ENCODE data around the gene ARRDC5.
"Not testable (repeated sequence)": the region's sequence is repeated elsewhere in the genome, so short reads cannot be mapped to it uniquely, and the experiment has no call there.

The ARRDC5 gene

GRCh38 chr19:4896372-4896771, 6.3 kb downstream of the ARRDC5 start:
- Histone ChIP-seq H3K4me1 (ENCODE audit: insufficient read depth, insufficient read length) (peaks cover 10% of the 10 kb centered on the region), H3K36me3 (ENCODE audit: insufficient read depth, insufficient read length, low read length) (no peaks in the 10 kb centered on the region), H3K9ac (ENCODE audit: insufficient read length, low read depth) (no peak overlapping the region), H3K9me3 (ENCODE audit: insufficient read depth, low read length) (no peaks in the 10 kb centered on the region), H3K4me3 (ENCODE audit: insufficient read length, low read depth) (no peak overlapping the region), H3K27me3 (ENCODE audit: insufficient read depth, insufficient read length) (peaks cover 13% of the 10 kb centered on the region)
- DNase-seq (ENCODE audit: low read depth, low spot score): no peak
- TF ChIP-seq ZNF274 (IDR thresholded peaks at IDR 0.05; ENCODE audit: low read depth, low read length) (no peak), YY1 (IDR thresholded peaks at IDR 0.05; ENCODE audit: insufficient read depth, insufficient read length) (no peak), SUZ12 (IDR thresholded peaks at IDR 0.05; ENCODE audit: extremely low read depth, insufficient read depth, insufficient read length) (no peak)

DNA sequence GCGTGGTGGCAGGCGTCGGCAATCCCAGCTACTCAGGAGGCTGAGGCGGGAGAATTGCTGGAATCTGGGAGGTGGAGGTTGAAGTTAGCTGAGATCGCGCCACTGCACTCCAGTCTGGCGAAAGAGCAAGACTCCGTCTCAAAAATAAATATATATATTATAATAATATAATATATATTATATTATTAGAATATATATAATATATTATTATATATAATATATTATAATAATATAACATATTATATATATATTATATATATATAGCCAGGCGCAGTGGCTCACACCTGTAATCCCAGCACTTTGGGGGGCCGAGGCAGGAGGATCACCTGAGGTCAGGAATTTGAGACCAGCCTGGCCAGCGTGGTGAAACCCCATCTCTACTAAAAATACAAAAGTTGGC, 9.7 kb downstream of the ARRDC5 start:
- peaks cover 10% of the 10 kb centered on the region for H3K4me1 ChIP-seq (ENCODE audit: insufficient read depth, insufficient read length)
- H3K36me3 ChIP-seq (ENCODE audit: insufficient read depth, insufficient read length, low read length); H3K9ac ChIP-seq (ENCODE audit: insufficient read length, low read depth); H3K9me3 ChIP-seq (ENCODE audit: insufficient read depth, low read length); H3K4me3 ChIP-seq (ENCODE audit: insufficient read length, low read depth); DNase-seq (ENCODE audit: low read depth, low spot score): not testable (repeated sequence)
- H3K27me3 ChIP-seq (ENCODE audit: insufficient read depth, insufficient read length): peaks cover 20% of the 10 kb centered on the region

DNA sequence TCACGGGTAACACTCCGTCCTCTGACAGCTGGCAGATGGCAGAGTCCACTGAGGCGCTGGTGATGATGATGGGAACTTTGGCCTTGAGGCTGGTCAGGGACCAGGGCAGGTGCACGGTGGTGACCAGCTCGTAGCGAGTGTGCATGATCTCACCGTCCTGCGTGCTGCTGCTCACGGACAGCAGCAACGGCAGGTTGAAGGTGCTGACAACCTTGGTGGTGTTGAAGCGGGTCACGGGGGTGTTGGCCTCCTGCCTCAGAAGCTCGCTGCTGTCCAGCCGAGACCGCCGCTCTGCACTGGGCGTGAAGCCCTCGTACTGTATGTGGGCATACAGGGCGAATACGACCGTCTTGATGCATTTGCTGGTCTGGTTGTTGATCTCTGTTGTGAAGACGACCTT, 11.6 kb downstream of the ARRDC5 start:
- no peak for TF ChIP-seq ZNF274 (IDR thresholded peaks at IDR 0.05; ENCODE audit: low read depth, low read length)
- TF ChIP-seq SUZ12 (IDR thresholded peaks at IDR 0.05; ENCODE audit: extremely low read depth, insufficient read depth, insufficient read length): no peak
- no peak for TF ChIP-seq YY1 (IDR thresholded peaks at IDR 0.05; ENCODE audit: insufficient read depth, insufficient read length)

GRCh38 chr19:4889034-4889815, 13.5 kb downstream of the ARRDC5 start:
- DNase-seq (ENCODE audit: low read depth, low spot score): no peak
- H3K27me3 ChIP-seq (ENCODE audit: insufficient read depth, insufficient read length): peaks cover 10% of the 10 kb centered on the region
- no peaks in the 10 kb centered on the region for H3K9me3 ChIP-seq (ENCODE audit: insufficient read depth, low read length)
- no peaks in the 10 kb centered on the region for H3K4me1 ChIP-seq (ENCODE audit: insufficient read depth, insufficient read length)
- no peaks in the 10 kb centered on the region for H3K36me3 ChIP-seq (ENCODE audit: insufficient read depth, insufficient read length, low read length)
- H3K4me3 ChIP-seq (ENCODE audit: insufficient read length, low read depth): no peak overlapping the region
- TF ChIP-seq SUZ12 (IDR thresholded peaks at IDR 0.05; ENCODE audit: extremely low read depth, insufficient read depth, insufficient read length): no peak
- TF ChIP-seq ZNF274 (IDR thresholded peaks at IDR 0.05; ENCODE audit: low read depth, low read length): no peak
- no peak for TF ChIP-seq YY1 (IDR thresholded peaks at IDR 0.05; ENCODE audit: insufficient read depth, insufficient read length)
- no peak overlapping the region for H3K9ac ChIP-seq (ENCODE audit: insufficient read length, low read depth)

More for the DNA sequence above, 11.6 kb downstream of the ARRDC5 start:
- peaks cover 4% of the 10 kb centered on the region for H3K4me1 ChIP-seq (ENCODE audit: insufficient read depth, insufficient read length)
- H3K9ac ChIP-seq (ENCODE audit: insufficient read length, low read depth): no peak overlapping the region
- peaks cover 16% of the 10 kb centered on the region for H3K27me3 ChIP-seq (ENCODE audit: insufficient read depth, insufficient read length)
- no peaks in the 10 kb centered on the region for H3K9me3 ChIP-seq (ENCODE audit: insufficient read depth, low read length)
- no peaks in the 10 kb centered on the region for H3K36me3 ChIP-seq (ENCODE audit: insufficient read depth, insufficient read length, low read length)
- no peak overlapping the region for H3K4me3 ChIP-seq (ENCODE audit: insufficient read length, low read depth)
- DNase-seq (ENCODE audit: low read depth, low spot score): no peak

DNA sequence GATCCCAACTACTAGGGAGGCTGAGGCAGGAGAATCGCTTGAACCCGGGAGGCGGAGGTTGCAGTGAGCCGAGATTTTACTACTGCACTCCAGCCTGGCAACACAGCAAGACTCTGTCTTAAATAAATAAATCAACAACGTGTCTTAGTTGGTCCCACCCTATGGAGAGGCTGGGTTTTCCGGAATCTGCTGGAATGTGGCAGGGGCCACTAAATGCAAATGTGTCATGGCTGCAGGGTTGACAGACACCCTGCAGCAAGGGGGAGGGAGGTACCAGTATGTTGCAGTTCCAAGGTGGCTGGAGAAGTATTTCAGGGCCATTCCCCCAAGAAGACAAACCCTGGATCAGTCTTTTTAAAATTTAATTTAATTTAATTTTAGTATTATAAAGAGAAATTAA, 14.9 kb downstream of the ARRDC5 start:
- not testable (repeated sequence) for H3K4me1 ChIP-seq (ENCODE audit: insufficient read depth, insufficient read length); DNase-seq (ENCODE audit: low read depth, low spot score)

GRCh38 chr19:4884993-4885392, 17.7 kb downstream of the ARRDC5 start:
- DNase-seq (ENCODE audit: low read depth, low spot score); H3K9me3 ChIP-seq (ENCODE audit: insufficient read depth, low read length); H3K27me3 ChIP-seq (ENCODE audit: insufficient read depth, insufficient read length): not testable (repeated sequence)

More for the DNA sequence above, 14.9 kb downstream of the ARRDC5 start:
- H3K9me3 ChIP-seq (ENCODE audit: insufficient read depth, low read length); H3K9ac ChIP-seq (ENCODE audit: insufficient read length, low read depth); H3K4me3 ChIP-seq (ENCODE audit: insufficient read length, low read depth); H3K36me3 ChIP-seq (ENCODE audit: insufficient read depth, insufficient read length, low read length): not testable (repeated sequence)
- peaks cover 10% of the 10 kb centered on the region for H3K27me3 ChIP-seq (ENCODE audit: insufficient read depth, insufficient read length)

GRCh38 chr19:4882874-4883273, 19.8 kb downstream of the ARRDC5 start:
- not testable (repeated sequence) for H3K27me3 ChIP-seq (ENCODE audit: insufficient read depth, insufficient read length); DNase-seq (ENCODE audit: low read depth, low spot score); H3K9me3 ChIP-seq (ENCODE audit: insufficient read depth, low read length); H3K4me3 ChIP-seq (ENCODE audit: insufficient read length, low read depth); H3K36me3 ChIP-seq (ENCODE audit: insufficient read depth, insufficient read length, low read length); H3K9ac ChIP-seq (ENCODE audit: insufficient read length, low read depth); H3K4me1 ChIP-seq (ENCODE audit: insufficient read depth, insufficient read length)

More at GRCh38 chr19:4884993-4885392, 17.7 kb downstream of the ARRDC5 start:
- not testable (repeated sequence) for H3K4me3 ChIP-seq (ENCODE audit: insufficient read length, low read depth); H3K4me1 ChIP-seq (ENCODE audit: insufficient read depth, insufficient read length); H3K9ac ChIP-seq (ENCODE audit: insufficient read length, low read depth); H3K36me3 ChIP-seq (ENCODE audit: insufficient read depth, insufficient read length, low read length)

GRCh38 chr19:4879041-4879440, 23.7 kb downstream of the ARRDC5 start:
- no peaks in the 10 kb centered on the region for H3K36me3 ChIP-seq (ENCODE audit: insufficient read depth, insufficient read length, low read length)
- no peak for TF ChIP-seq YY1 (IDR thresholded peaks at IDR 0.05; ENCODE audit: insufficient read depth, insufficient read length)
- no peak for TF ChIP-seq ZNF274 (IDR thresholded peaks at IDR 0.05; ENCODE audit: low read depth, low read length)
- no peaks in the 10 kb centered on the region for H3K27me3 ChIP-seq (ENCODE audit: insufficient read depth, insufficient read length)
- no peaks in the 10 kb centered on the region for H3K9me3 ChIP-seq (ENCODE audit: insufficient read depth, low read length)
- H3K4me1 ChIP-seq (ENCODE audit: insufficient read depth, insufficient read length): peaks cover 15% of the 10 kb centered on the region
- H3K9ac ChIP-seq (ENCODE audit: insufficient read length, low read depth): no peak overlapping the region
- no peak for DNase-seq (ENCODE audit: low read depth, low spot score)
- no peak overlapping the region for H3K4me3 ChIP-seq (ENCODE audit: insufficient read length, low read depth)
